GM19023 (cell line): ENCODE data around the gene STRBP.
"Not testable (repeated sequence)": the region's sequence is repeated elsewhere in the genome, so short reads cannot be mapped to it uniquely, and the experiment has no call there.

ENCODE experiments used
- ATAC-seq: cut with Tn5 transposase; IDR thresholded peaks from one replicate; pipeline ENCODE4 v1.9.1; 2021; ENCODE audit warnings: mild to moderate bottlenecking, moderate library complexity; ENCODE audit not compliant: unreplicated experiment

Gene STRBP

DNA sequence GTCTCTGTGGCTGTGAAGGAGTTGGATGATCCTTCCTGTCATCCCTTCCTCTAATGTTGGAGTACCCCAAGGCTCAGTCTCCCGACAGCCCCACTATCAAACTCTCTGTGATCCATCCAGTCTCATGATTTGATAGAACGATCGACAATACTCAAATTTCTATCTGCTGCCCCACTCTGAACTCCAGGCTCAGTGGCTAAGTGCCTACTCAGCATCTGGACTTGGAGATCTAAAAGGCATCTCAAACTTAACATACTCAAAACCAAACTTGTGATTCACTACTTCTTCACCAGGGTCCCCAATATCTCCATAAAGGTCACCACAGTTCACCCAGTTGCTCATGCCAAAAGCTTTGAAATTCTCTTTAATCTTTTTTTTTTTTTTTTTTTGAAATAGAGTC, 15.1 kb upstream of the STRBP start:
- ATAC-seq, result no peak

DNA sequence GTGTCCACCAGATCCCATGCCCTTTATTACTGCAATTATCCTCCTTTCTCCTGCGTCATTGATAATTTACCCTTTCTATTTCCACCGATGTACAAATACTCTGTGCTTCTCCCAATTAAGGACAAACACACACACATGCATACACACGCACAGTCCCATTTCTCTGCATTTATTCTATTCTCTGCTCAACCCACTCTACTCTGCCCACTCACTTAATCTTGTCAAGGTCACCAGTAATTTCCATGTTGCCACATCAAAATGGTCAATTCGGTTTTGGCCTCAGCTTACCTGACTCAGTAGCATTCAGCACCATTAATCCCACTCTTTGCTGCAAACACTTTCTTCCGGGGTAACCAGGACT, 14.6 kb upstream of the STRBP start:
- ATAC-seq, result no peak

DNA sequence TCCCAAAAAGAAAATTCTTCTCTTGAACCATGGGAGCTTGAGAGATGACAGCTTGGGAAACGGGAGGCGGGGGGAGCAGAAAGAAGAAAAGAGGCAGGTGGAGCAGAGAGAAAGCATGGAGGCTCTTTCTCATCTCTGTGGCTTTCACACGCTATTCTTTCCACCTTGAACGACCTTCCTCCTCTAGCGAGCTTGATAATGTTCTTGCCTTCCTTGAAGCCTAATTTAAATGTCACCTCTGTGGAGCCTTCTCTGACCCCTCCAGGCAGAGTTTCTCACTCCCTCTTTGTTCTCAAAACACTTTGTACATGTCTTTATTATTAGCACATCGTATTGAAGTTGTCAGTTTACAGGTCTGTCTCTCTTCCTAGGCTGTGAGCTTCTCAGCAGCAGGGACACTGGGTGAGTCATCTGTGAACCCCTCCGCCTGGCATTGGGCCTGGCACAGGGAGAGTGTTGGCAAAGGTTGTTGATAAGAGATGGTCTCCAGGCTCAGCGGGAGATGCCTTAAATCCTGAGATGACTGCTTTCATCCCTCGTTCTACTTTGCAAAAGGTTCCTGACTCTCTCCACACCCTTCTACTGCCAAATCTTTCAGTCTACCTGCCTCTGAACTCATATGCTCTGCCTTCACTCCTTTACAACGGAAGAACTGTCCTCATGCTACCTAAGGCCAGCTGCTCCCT, 14.1 kb upstream of the STRBP start:
- no peak for ATAC-seq

DNA sequence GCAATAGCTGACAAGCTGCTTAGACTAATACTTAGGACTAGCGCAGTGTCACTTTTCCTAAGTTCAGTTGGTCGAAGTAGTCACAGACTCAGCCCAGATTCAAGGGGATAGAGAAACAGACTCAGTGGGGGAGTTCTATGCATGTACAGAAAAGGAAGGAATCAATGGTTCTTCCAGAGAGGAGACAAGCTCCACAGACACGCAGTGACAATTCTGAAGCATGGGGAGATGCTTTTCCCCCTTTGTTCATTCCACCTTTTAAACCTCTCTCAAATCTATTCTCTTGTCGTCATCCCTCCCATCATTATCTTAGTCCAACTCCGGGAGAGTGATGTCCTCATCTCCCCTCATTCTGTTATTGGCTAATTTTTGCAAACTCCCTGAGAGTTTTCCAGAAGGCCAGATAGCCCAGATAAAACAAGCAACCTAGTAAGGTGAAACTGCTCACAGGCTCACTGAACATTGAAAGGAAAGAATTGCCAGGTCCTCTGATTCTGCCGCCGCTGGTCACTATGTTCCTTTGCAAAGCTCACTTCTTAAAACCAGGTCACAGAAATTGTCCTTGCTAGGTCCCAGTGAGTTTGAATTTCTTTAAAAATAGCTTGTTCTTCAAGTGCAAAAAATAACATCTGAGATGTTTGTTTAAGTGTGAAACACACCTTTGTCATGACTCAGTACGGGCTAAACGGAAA, 13.4 kb upstream of the STRBP start:
- ATAC-seq, result no peak

DNA sequence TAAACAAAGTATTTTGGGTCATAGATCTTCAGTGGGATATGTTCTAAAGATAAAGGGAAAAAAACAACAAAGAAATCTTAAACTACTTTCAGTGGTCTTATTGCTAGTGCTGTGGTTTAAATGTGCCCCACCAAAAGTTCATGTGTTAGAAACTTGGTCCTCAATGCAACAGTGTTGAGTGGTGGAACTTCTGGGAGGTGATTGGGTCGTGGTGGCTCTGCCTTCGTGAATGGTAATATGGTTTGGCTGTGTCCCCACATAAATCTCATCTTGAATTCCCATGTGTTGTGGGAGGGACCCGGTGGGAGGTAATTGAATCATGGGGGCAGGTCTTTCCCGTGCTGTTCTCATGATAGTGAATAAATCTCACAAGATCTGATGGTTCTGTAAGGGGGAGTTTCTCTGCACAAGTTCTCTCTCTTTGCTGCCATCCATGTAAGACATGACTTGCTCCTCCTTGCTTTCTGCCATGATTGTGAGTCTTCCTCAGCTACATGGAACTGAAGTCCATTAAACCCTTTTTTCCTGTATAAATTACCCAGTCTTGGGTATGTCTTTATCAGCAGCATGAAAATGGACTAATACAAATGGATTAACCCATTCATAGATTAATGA, 10.6 kb upstream of the STRBP start:
- ATAC-seq, result not testable (repeated sequence)

DNA sequence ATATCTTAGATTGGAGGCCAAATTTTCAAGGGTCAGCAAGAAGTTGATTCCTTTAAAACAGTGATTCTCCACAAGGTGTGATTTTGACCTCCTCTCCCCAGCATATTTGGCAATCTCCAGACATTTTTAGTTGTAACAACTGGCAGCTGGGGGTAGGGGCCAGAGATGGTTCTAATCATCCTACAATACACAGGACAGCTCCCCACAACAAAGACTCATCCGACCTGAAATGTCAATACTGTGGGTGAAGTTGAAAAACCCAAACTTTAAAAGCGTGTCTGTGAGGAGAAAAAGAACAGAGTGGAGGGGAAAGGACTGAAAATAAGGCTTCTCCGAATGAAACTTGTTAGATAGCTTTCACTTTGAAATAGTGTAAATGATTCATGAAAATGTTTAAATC, 10.0 kb upstream of the STRBP start:
- ATAC-seq, result no peak

DNA sequence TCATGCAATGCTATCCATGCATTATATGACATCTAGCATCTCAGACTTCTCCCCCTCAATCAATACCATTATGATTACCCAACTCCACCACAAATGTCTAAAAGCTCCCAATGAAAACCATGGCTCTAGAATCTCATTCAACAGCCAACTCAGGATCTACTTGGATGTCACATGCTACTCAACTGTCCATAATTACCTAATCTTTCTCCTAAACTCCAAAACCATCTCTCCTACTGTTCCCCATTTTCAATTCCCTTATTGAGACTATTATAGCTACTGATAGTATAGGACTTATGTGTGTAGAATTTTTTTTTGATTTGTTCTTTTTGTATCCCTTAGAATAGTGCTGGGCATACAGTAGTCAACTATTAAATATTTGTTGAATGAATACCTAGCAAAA, 8.2 kb upstream of the STRBP start:
- ATAC-seq, result no peak

DNA sequence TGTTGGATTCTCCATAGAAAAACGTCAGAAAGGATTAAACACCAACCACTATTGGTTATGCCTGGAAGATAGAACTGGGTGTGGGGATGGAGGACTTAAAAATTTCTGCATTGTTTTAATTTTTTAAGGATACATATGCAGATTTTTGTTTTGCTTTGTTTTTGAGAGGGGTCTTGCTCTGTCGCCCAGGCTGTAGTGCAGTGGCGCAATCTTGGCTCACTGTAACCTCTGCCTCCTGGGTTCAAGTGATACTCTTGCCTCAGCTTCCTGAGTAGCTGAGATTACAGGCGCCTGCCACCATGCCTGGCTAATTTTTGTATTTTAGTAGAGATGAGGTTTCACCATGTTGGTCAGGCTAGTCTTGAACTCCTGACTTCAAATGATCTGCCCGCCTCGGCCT, 2.7 kb upstream of the STRBP start:
- ATAC-seq, result not testable (repeated sequence)

DNA sequence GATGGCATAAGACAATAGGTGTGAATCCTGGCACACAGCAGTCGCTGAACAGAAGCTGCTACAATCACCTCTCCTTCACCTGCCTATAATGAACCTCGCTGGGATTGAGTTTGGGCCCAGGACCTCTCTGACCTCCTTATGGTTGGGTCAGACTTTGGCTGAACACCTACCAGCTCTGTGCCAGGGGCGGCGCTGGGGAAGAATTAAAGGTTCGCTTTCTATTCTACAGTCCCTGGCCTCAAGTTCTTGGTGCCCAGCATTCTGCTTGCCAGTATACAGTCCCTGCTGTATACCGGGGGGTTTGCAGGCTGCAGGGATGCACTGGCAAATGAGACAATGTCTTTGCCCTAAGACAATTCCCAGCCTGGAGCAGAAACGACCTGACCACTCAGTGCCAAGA, 895 bp upstream of the STRBP start:
- no peak for ATAC-seq

DNA sequence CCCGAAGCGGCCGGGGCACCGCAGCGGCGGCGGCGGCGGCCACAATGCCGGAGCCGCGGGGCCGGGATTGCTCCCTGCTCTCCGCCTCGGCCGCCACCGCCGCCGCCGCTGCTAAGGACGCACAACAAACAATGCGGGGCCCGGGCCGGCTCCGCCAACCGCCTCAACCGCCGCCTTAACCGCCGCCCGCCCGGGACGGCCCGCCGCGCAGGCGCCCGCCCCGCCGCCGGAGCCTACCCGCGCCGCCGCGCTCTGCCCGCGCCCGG, 254 bp downstream of the STRBP start:
- ATAC-seq, result peak; percentile 20

DNA sequence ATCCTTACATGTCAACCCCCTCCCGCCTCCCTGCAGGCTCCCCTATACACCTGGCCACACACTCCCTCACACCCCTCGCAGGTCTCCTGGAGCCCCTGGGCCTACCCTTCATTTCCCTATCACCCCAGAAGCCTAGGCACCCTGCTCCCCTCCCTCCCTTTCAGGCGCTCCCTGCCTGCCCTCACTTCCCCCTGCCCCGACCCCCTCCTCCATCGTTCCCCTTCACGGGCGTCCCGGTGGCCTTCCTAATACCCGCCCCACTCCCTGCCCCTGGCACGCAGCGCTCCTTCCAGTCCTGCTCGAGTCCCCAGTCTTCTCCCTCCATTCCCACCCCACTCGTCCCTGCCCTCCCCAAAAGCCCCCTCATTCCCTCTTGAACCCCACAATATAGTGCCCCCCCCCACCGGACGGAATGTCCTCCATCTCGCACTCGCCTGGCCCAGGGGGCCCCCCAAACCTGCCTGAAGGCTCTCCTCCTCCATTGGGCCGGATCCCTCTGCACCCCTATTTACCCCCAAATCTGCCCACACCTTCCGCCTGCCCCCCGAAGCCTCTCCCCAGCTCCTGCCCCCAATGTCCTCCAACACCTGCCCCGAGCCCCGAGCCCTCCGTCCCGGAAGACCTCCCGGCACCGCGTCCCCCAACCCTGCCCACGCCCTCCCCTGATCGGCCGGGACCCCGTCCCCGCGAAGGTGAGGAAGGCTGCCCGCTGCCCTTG, 746 bp downstream of the STRBP start:
- no peak for ATAC-seq

DNA sequence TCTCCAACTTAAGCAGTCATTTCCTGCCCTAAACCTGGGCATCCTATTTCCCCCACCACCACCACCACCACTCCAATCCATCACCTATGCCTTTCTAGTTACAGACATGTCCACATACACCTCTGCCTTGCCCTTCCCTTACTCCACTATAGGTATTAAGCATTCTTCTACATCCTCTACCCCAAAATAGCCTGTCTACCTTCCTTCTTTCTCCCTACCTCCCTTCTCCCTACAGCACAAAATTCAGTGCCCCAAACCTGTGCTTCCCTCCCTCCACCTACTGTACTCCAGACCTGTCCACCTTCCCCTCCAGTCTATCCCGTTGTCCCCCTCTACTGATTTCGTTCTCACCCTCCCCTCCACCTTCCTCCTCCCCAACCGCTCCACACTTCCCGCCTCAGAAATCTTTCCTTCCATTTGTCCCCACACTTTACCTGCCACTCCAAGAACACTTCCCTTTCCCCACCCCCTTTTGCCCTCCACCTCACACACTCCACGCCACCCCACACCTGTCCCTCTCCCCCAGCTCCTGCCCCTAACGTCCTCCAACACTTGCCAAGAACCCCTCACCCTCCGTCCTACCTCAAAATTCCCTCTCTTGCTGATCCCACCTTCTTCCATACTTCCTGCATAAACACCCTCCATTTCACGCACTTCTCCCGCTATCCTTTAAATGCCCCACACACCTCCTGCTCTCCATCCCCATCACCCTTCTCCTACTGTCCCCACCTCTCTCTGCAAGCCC, 1.6 kb downstream of the STRBP start:
- no peak for ATAC-seq

DNA sequence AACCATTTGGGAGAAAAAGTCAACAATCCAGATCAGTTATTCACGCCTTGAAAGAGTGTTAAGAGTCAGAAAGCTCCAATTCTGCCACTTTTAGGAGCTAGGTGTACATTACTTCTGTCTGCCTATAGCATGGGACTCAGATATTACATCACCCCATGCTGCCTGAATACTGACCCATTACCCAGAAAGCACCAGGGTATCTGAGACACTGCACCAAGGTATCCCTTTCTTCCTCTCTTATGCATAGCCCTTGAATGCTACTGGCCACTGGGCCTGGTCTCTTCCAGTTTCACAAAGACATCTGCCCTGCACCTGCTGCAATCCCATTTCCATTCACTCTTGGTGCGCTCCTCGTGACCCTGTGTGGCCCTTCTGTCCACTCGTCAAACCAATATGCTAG, 2.6 kb downstream of the STRBP start:
- ATAC-seq, result no peak

DNA sequence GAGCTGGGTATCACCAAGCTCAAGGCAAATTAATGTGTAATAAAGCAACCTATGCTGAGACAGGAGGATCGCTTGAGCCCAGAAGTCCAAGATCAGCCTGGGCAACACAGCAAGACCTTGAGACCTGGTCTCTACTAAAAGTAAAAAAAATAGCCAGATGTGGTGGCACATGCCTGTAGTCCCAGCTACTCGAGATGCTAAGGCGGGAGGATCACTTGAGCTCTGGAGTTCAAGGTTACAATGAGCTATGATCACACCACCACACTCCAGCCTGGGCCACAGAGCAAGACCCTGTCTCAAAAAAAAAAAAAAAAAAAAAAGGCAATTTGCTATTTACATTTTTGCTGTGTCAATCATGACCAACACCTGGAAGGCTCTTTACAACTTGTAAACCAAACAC, 5.2 kb downstream of the STRBP start:
- no peak for ATAC-seq

DNA sequence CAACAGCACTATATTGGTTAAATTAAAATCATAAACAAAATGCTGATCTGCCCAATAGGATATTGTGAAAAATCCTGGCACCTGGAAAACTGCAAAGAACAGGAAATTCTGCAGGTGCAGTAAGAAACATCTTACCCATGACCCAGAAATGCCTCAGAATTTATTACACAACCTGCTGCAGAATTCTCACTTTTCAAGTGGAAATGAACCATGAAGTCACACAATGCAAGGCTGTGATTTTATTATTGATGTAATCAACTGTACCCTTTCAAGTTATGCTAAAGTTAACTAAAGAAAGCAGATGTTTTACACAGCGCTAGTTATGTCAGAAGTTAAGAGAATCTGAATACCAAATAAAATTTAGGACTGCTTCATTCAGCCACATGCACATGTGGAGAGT, 6.0 kb downstream of the STRBP start:
- ATAC-seq, result no peak

DNA sequence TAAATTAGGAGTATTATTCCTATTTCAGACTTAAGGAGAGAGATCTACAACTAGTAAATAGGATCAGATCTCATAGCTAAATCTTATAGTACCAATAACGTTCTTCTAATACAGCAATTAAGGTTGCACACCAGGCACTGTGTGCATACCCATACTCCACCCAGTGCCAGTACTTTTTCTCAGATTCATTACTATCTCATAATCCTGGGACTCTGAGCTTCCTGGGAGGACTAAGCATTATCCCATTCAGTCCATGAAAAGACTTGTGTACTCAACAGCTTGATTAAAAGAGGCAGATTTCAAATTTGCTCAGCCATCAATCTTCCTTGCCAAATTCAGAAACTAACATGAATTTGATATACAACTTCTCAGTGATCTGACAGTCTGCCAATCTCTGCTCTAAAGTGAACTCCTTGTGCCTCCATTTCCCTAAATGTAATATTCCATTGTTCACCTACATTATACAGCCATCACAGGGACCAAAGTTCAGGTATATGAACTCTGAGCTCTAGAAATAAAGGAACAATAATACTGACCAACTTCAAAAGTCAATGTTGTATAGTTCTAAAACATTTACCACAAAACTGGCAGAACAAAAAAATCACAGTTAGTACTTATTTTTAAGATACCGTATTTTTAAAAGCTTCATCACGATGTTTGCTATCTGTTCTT, 7.2 kb downstream of the STRBP start:
- ATAC-seq, result no peak

DNA sequence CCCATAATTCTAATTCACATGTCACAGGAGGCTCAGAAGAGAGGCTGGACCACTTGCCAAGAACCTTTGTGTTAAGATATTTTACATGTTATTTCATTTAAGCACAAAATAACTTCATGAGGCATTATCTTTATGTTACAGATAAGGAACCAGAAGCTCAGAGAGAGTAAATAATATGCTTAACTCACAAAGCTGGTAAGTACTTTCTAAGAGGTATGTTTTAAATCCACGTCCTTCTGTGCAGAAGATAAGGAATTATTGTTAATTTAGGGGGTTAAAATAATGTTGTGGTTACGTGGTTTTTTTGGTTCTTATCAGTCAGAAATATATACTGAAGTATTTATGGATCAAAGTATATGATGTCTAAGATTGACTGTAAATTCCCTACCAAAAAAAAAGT, 8.0 kb downstream of the STRBP start:
- ATAC-seq, result no peak

DNA sequence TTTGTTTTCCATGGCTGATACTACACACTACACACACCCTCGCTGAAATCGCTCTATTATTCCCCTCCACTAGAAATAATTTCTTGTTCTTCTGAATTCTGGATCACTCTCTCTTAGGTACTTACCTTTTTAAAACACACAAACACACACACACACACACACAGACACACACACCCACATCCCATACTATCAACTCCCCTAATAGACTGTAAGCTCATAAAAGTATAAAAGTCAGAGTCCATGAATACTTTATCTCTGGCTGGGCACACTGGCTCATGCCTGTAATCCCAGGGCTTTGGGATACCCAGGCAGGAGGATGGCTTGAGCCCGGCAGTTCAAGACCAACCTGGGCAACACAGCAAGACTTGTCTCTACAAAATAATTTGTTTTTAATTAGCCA, 11.1 kb downstream of the STRBP start:
- ATAC-seq, result no peak

DNA sequence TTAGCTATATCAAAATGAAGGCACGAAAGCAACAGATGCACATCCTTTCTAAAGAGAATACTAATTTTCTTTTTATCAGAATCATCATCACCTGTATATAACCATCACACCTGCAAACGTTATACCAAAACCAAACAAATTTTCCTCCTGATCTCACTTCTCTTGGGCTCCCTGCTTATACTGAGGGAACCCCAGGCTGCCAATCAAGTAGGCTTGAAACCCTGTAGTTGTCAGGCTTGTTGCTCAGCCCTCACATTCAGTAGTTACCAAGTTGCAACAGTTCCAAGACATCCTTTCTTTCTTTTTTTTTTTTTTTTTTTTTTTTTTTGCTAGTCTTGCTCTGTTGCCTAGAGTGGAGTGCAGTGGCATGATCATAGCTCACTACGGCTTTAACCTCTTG, 12.7 kb downstream of the STRBP start:
- ATAC-seq, result no peak

DNA sequence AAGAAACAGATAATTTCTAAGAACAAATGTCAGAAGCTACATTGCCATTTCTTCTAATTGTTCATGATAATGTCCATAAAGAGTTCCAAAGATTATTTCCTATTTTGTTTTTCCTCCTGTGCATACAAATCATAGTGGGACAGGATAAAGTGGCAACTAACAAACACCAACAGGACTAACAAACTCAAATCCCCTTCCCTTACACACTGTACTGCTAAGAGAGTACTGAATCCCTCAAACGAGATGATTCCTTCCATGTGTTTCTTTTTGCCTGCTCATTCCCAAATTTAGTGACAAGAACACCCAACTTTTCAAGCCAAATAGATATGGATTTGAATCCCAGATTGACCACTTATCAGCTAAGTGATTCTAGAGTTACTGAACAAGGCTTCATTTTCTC, 15.2 kb downstream of the STRBP start:
- no peak for ATAC-seq

DNA sequence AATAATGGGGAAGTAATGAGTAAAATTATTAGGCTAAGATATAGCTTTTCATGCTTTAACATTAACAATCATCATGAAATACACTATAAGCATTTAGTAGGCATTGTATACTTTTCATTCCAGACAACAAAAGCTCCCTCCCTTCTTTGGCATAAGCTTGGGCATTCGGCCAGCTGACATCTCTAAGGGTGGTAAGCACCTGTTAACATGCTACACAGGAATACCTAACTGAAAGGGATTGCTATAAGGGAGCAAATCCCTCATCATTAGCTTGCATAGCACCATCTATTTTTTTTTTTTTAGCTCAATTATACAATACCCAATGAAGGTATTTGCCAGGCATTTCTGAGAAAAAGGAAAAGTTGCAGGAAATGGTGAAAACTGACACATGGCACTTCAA, 16.6 kb downstream of the STRBP start:
- ATAC-seq, result no peak
